Measurements from ENCODE around the gene SPATA6.

- TF ChIP-seq CTCF (IDR thresholded peaks at IDR 0.05) (no peak), POLR2AphosphoS5 (IDR thresholded peaks at IDR 0.05) (no peak)
Measured at GRCh38 chr1:48430832-48431231, 41.2 kb downstream of the SPATA6 start.
